Panc1 (cell line): ENCODE results near the gene FAM53B. TPM values are rescaled to one million over a fixed set of nuclear protein-coding genes. Genes with fewer than 3 reads are reported as not detected.
A peak's percentile ranks its signal among the peaks of the same experiment; 100 is the strongest.

Experiments used
- ATAC-seq: fragments of 200-7000 bp; cut with Tn5 transposase; 2 replicates; pipeline ENCODE4 v1.9.1; 2020; ENCODE audit warnings: mild to moderate bottlenecking, moderate library complexity
- BruUV-seq: library from RNA; stranded (reverse); fragments of 400-500 nt; replicated peaks from 2 replicates; lab custom pipeline; 2021; lab: Mats Ljungman, UMichigan
- CTCF ChIA-PET: fragments of 300-600 bp; sonication (Branson Sonifier 250); formaldehyde crosslinking; loops from one replicate; lab custom pipeline; 2022; ENCODE audit warnings: antibody characterized with exemption; lab: Charles Lee
- POLR2A ChIA-PET: fragments of 300-600 bp; sonication (Branson Sonifier 250); formaldehyde crosslinking; loops from one replicate; lab custom pipeline; 2022; ENCODE audit warnings: antibody characterized with exemption; lab: Charles Lee
- DNase-seq: peaks from one replicate; pipeline ENCODE4 v3.0.0-alpha.2; 2010; ENCODE audit warnings: low read depth, low spot score
- H3K27ac ChIP-seq: 2 replicates; pipeline ENCODE4 v1.5.1; 2011; ENCODE audit warnings: mild to moderate bottlenecking, low read length, inconsistent platforms
- H3K27me3 ChIP-seq: fragments of 200-500 bp; sonication (Bioruptor generic); 2 replicates; pipeline ENCODE4 v1.6.0; 2014; ENCODE audit warnings: low read length, inconsistent platforms; ENCODE audit not compliant: control insufficient read depth, insufficient read depth
- H3K36me3 ChIP-seq: fragments of 200-500 bp; sonication (Bioruptor generic); 2 replicates; pipeline ENCODE4 v1.5.1; 2014; ENCODE audit warnings: inconsistent platforms, mild to moderate bottlenecking, low read length, moderate library complexity; ENCODE audit not compliant: control insufficient read depth, insufficient read depth
- H3K4me1 ChIP-seq: 2 replicates; pipeline ENCODE4 v1.5.1; 2011; ENCODE audit warnings: inconsistent platforms, mild to moderate bottlenecking, low read length, moderate library complexity; ENCODE audit not compliant: control insufficient read depth, insufficient read depth
- H3K4me3 ChIP-seq, 2 experiments: 2 replicates each; pipeline ENCODE4 v1.5.1; 2011 to 2012; ENCODE audit warnings: low read depth in 2 of 2, low read length in 2 of 2, mild to moderate bottlenecking in 2 of 2, inconsistent platforms in 1 of 2, moderate library complexity in 1 of 2
- H3K9me3 ChIP-seq: fragments of 200-500 bp; sonication (Bioruptor generic); 2 replicates; pipeline ENCODE4 v1.5.1; 2014; ENCODE audit warnings: low read depth, mild to moderate bottlenecking, inconsistent platforms, low read length, moderate library complexity; ENCODE audit not compliant: control insufficient read depth, insufficient read depth
- POLR2AphosphoS5 ChIP-seq: IDR thresholded peaks from 2 replicates; pipeline ENCODE4 v1.6.1; 2012; ENCODE audit warnings: mild to moderate bottlenecking, low read depth, low read length, moderate library complexity
- SIN3A ChIP-seq: IDR thresholded peaks from 2 replicates; pipeline ENCODE4 v1.6.1; 2012; ENCODE audit warnings: low read depth, mild to moderate bottlenecking, low read length, moderate library complexity, borderline replicate concordance; ENCODE audit not compliant: insufficient read depth
- TCF7L2 ChIP-seq: IDR thresholded peaks from 2 replicates; pipeline ENCODE4 v1.6.1; 2011; ENCODE audit warnings: mild to moderate bottlenecking, low read depth, low read length, inconsistent platforms
- in situ Hi-C: cut with HindIII; loops from 2 replicates; pipeline ENCODE4 v1.10.0; 2016; ENCODE audit warnings: low sequenced_read_pairs, low pct_unique_long_range_greater_than_20kb
- intact Hi-C: fragments of 100-400 bp; cut with micrococcal nuclease; formaldehyde crosslinking; loops from one replicate; pipeline ENCODE4 v1.10.0; 2022; ENCODE audit not compliant: unreplicated experiment
- total RNA-seq: library from RNA; stranded (reverse); gene quantifications from one replicate; pipeline ENCODE4 v1.2.1, GENCODE V29; 2021; ENCODE audit not compliant: unreplicated experiment
- TF ChIP-seq, protein P1 (sequence below): fragments of 450-650 bp; IDR thresholded peaks from 2 replicates; pipeline ENCODE4 v1.5.1; 2017; ENCODE audit warnings: mild to moderate bottlenecking
- TF ChIP-seq, protein P2 (sequence below), 2 experiments: IDR thresholded peaks; 2 replicates each; pipeline ENCODE4 v1.6.1; 2011 to 2012; ENCODE audit warnings: low read depth in 2 of 2, control low read depth in 1 of 2, low read length in 1 of 2, mild to moderate bottlenecking in 1 of 2, moderate library complexity in 1 of 2; ENCODE audit not compliant: insufficient read depth in 1 of 2

FAM53B gene
- total RNA-seq, 1 experiment from 2014 or later: 42.5 TPM

DNA sequence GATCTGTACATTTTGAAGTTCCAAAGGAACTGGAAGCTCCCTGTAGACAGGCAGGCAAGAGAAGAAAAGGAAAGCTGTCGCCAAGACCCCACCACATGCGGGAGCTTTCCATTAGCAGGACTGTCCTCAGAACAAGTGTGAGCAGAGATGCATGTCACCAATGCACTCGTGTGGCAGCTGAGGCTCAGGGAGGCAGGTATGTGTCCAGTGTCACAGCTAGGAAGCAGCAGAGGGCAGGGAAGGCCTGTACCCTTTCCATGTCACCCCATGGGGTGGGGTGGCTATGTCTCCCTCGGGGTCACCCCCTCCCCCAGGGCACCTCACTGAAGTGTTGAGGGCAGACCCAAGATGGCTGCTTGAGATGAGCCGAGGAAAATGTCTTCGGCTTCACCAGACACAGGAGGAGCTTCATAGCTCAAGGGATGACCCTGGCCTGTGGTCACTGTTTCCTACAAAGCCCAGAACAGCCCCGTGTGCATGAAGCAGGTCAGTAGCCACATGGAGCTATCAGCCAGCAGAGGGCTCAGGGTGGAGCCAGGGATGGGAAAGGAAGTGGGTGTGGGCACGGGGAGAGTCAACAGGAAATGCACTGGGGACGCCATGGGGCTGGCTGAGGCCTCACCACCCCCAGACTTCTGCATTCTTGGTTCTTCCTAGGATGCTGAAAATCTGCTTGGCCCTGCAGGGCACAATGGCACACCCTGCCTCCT, 96.6 kb downstream of the FAM53B start:
- TF ChIP-seq, protein P1, sequence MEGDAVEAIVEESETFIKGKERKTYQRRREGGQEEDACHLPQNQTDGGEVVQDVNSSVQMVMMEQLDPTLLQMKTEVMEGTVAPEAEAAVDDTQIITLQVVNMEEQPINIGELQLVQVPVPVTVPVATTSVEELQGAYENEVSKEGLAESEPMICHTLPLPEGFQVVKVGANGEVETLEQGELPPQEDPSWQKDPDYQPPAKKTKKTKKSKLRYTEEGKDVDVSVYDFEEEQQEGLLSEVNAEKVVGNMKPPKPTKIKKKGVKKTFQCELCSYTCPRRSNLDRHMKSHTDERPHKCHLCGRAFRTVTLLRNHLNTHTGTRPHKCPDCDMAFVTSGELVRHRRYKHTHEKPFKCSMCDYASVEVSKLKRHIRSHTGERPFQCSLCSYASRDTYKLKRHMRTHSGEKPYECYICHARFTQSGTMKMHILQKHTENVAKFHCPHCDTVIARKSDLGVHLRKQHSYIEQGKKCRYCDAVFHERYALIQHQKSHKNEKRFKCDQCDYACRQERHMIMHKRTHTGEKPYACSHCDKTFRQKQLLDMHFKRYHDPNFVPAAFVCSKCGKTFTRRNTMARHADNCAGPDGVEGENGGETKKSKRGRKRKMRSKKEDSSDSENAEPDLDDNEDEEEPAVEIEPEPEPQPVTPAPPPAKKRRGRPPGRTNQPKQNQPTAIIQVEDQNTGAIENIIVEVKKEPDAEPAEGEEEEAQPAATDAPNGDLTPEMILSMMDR: no peak
- TF ChIP-seq POLR2AphosphoS5 (no peak), SIN3A (no peak), TCF7L2 (no peak)
- TF ChIP-seq, protein P2, sequence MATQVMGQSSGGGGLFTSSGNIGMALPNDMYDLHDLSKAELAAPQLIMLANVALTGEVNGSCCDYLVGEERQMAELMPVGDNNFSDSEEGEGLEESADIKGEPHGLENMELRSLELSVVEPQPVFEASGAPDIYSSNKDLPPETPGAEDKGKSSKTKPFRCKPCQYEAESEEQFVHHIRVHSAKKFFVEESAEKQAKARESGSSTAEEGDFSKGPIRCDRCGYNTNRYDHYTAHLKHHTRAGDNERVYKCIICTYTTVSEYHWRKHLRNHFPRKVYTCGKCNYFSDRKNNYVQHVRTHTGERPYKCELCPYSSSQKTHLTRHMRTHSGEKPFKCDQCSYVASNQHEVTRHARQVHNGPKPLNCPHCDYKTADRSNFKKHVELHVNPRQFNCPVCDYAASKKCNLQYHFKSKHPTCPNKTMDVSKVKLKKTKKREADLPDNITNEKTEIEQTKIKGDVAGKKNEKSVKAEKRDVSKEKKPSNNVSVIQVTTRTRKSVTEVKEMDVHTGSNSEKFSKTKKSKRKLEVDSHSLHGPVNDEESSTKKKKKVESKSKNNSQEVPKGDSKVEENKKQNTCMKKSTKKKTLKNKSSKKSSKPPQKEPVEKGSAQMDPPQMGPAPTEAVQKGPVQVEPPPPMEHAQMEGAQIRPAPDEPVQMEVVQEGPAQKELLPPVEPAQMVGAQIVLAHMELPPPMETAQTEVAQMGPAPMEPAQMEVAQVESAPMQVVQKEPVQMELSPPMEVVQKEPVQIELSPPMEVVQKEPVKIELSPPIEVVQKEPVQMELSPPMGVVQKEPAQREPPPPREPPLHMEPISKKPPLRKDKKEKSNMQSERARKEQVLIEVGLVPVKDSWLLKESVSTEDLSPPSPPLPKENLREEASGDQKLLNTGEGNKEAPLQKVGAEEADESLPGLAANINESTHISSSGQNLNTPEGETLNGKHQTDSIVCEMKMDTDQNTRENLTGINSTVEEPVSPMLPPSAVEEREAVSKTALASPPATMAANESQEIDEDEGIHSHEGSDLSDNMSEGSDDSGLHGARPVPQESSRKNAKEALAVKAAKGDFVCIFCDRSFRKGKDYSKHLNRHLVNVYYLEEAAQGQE (IDR thresholded peaks at IDR 0.05; ENCODE audit: insufficient read depth in 1 of 2, low read depth in 2 of 2, low read length in 1 of 2): no peak
- peak; percentile 51 for ATAC-seq
- Histone ChIP-seq H3K4me3 (no peak overlapping the region), H3K27ac (no peak overlapping the region), H3K27me3 (no peaks in the 10 kb centered on the region), H3K9me3 (no peaks in the 10 kb centered on the region), H3K36me3 (no peaks in the 10 kb centered on the region), H3K4me1 (peaks cover 12% of the 10 kb centered on the region)
- intact Hi-C loops (no loop called here), in situ Hi-C loops (no loop called here)
- ChIA-PET POLR2A (no interaction called here), CTCF (no interaction called here)
- no peak for DNase-seq
- BruUV-seq: no TSS peak

DNA sequence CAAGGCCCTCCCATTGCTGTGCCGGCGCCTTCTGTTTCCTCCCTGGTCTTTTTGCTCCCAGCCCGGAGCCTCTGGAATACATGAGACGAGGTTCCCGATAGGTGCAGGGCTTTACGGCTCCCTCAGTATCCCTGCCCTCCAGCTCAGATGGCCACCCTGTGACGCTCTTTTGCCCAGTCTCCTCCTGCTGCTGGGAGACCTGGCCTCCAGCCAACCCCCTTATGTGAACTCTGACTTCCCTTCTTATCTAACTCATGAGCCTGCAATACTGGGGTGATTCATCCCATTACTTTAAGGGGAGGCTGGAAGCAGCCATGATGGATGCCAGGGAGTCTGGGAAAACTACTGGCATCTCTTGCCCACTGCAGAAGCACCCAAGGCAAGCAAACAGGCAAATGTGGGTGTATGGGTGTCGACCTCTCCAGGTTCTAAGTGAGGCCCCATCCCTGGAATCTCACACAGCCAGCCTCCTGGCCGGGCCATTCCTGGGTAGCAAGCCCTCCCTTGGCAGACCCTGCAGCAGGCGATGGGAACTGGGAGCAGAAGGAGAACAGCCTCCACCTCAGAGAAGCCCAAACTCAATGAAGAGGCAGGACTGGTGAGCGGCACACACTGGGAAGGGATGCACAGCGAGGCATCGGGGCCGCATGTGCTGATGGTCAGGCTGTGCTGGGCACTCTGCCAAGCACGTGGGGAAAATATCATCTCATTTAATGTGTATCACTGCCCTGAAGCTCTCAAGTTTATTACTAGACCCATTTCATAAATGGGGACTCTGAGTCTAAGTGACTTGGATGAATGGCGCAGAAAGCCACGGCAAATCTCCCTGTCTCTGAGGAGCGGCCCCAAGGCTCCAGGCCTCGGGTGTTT, 97.5 kb downstream of the FAM53B start:
- Histone ChIP-seq H3K27me3 (no peaks in the 10 kb centered on the region), H3K36me3 (no peaks in the 10 kb centered on the region), H3K4me1 (peaks cover 13% of the 10 kb centered on the region), H3K27ac (no peak overlapping the region), H3K4me3 (no peak overlapping the region), H3K9me3 (no peaks in the 10 kb centered on the region)
- no peak for DNase-seq
- TF ChIP-seq, protein P2 (IDR thresholded peaks at IDR 0.05; ENCODE audit: insufficient read depth in 1 of 2, low read depth in 2 of 2, low read length in 1 of 2): no peak
- TF ChIP-seq POLR2AphosphoS5 (no peak), SIN3A (no peak), TCF7L2 (no peak)
- TF ChIP-seq, protein P1: no peak
- intact Hi-C loops (no loop called here), in situ Hi-C loops (no loop called here)
- ChIA-PET POLR2A (no interaction called here), CTCF (no interaction called here)
- no TSS peak for BruUV-seq
- ATAC-seq: no peak
